Breast epithelium (tissue), 4 donors: ENCODE data around the gene HSP90AB1. TPM values are rescaled to one million over a fixed set of nuclear protein-coding genes. Genes with fewer than 3 reads are reported as not detected.

ENCODE experiments used
- DNase-seq, 2 donors: peaks; one replicate each; pipeline ENCODE4 v3.0.0-alpha.2; 2019; ENCODE audit warnings: low spot score in 2 of 2
- H3K27ac ChIP-seq, 2 donors: fragments of 200-600 bp; sonication (generic) in 1 of 2; one replicate each; pipeline ENCODE4 v1.5.1; 2016 to 2019; ENCODE audit warnings: mild to moderate bottlenecking in 1 of 2
- H3K27me3 ChIP-seq, 2 donors: fragments of 200-600 bp; sonication (generic) in 1 of 2; one replicate each; pipeline versions ENCODE4 v1.5.1 to v1.6.0; 2017 to 2019; ENCODE audit warnings: control low read depth in 1 of 2, mild to moderate bottlenecking in 1 of 2
- H3K36me3 ChIP-seq: fragments of 200-600 bp; one replicate; pipeline ENCODE4 v1.5.1; 2019
- H3K4me1 ChIP-seq, 2 donors: fragments of 200-600 bp; sonication (generic); one replicate each; pipeline ENCODE4 v1.5.1; 2016 to 2019; ENCODE audit warnings: control low read depth in 1 of 2
- H3K4me3 ChIP-seq, 3 donors: fragments of 200-600 bp; sonication (generic); 1 replicate in 2 of 3; 2 replicates in 1 of 3; pipeline ENCODE4 v1.5.1; 2016 to 2019; ENCODE audit warnings: mild to moderate bottlenecking in 3 of 3, moderate library complexity in 2 of 3
- H3K9me3 ChIP-seq, 2 donors: fragments of 200-600 bp; sonication (generic) in 1 of 2; one replicate each; pipeline ENCODE4 v1.5.1; 2016 to 2019; ENCODE audit warnings: control low read depth in 1 of 2
- CTCF ChIP-seq, 3 donors: fragments of 450-650 bp; IDR thresholded peaks; one replicate each; pipeline ENCODE4 v1.5.1; 2016 to 2017; ENCODE audit warnings: antibody characterized with exemption in 3 of 3, mild to moderate bottlenecking in 3 of 3, moderate library complexity in 3 of 3
- POLR2A ChIP-seq: fragments of 450-650 bp; IDR thresholded peaks from one replicate; pipeline ENCODE4 v1.6.1; 2016; ENCODE audit warnings: antibody characterized with exemption, mild to moderate bottlenecking, moderate library complexity
- POLR2AphosphoS5 ChIP-seq, 3 donors: sonication (generic); formaldehyde crosslinking; IDR thresholded peaks; one replicate each; pipeline ENCODE4 v1.6.1; 2017; ENCODE audit warnings: antibody characterized with exemption in 3 of 3
- intact Hi-C: fragments of 100-400 bp; cut with DNase I; formaldehyde crosslinking; loops from one replicate; pipeline ENCODE4 v1.15.1; 2023; ENCODE audit warnings: low total_unique reads
- total RNA-seq, 3 donors: library from RNA; depleted of rRNA; stranded (reverse); fragments of >200 nt; gene quantifications; one replicate each; pipeline ENCODE4 v1.1.0, GENCODE V29; 2016

The HSP90AB1 gene
- total RNA-seq, 3 donors from 2014 or later = 643 to 810 (median 662) TPM

GRCh38 chr6:44221961-44222335 lies 25.0 kb upstream of the HSP90AB1 start:
- TF ChIP-seq POLR2AphosphoS5 (IDR thresholded peaks at IDR 0.05) = no peak
- no peak for TF ChIP-seq CTCF (IDR thresholded peaks at IDR 0.05)
- no peaks in the 10 kb centered on the region for H3K36me3 ChIP-seq
- no peak for DNase-seq
- peaks cover 10 to 40% of the 10 kb centered on the region in 2 donors for H3K4me1 ChIP-seq
- intact Hi-C loops = no loop called here
- peak overlapping the region; percentile 68 to 81 (median 75) for H3K4me3 ChIP-seq
- no peaks in the 10 kb centered on the region for H3K27me3 ChIP-seq
- peak overlapping the region; percentile 98 to 99 for H3K27ac ChIP-seq
- H3K9me3 ChIP-seq = no peaks in the 10 kb centered on the region

GRCh38 chr6:44222486-44223318 lies 24.2 kb upstream of the HSP90AB1 start:
- peak overlapping the region; percentile 68 to 81 (median 75) for H3K4me3 ChIP-seq
- DNase-seq = no peak
- peak overlapping the region; percentile 98 to 99 for H3K27ac ChIP-seq
- no peaks in the 10 kb centered on the region for H3K36me3 ChIP-seq
- TF ChIP-seq POLR2AphosphoS5 (IDR thresholded peaks at IDR 0.05) (peak in 1 of 3 donors; percentile 4), POLR2A (no peak)
- intact Hi-C loops = no loop called here
- H3K4me1 ChIP-seq = peaks cover 8 to 48% of the 10 kb centered on the region in 2 donors
- H3K9me3 ChIP-seq = no peaks in the 10 kb centered on the region
- H3K27me3 ChIP-seq = no peaks in the 10 kb centered on the region

- TF ChIP-seq POLR2A (no peak), CTCF (IDR thresholded peaks at IDR 0.05) (peak in 1 of 3 donors; percentile 15), POLR2AphosphoS5 (IDR thresholded peaks at IDR 0.05) (peak in 1 of 3 donors; percentile 2)
- peak within 1 kb of the TSS; percentile 68 to 81 (median 75) for H3K4me3 ChIP-seq
- no peaks in the 10 kb centered on the region for H3K36me3 ChIP-seq
- peak; percentile 59 to 80 for DNase-seq
- H3K9me3 ChIP-seq = no peaks in the 10 kb centered on the region
- intact Hi-C loops = no loop called here
- H3K4me1 ChIP-seq = peaks cover 14 to 54% of the 10 kb centered on the region in 2 donors
- H3K27me3 ChIP-seq = no peaks in the 10 kb centered on the region
- H3K27ac ChIP-seq = peak within 1 kb of the TSS; percentile 98 to 99
Measured at GRCh38 chr6:44223319-44224028, 23.4 kb upstream of the HSP90AB1 start, which contains the start of gene SLC29A1. SLC29A1 (plus strand) TSS chr6:44223595; CDS start chr6:44227314, 3,719 bp downstream.

GRCh38 chr6:44224029-44224964 lies 22.6 kb upstream of the HSP90AB1 start:
- Histone ChIP-seq H3K4me1 (peaks cover 14 to 54% of the 10 kb centered on the region in 2 donors), H3K27me3 (no peaks in the 10 kb centered on the region), H3K27ac (peak overlapping the region; percentile 98 to 99), H3K4me3 (peak overlapping the region; percentile 68 to 81 (median 75)), H3K9me3 (no peaks in the 10 kb centered on the region), H3K36me3 (no peaks in the 10 kb centered on the region)
- intact Hi-C loops = no loop called here
- no peak for DNase-seq
- TF ChIP-seq CTCF (IDR thresholded peaks at IDR 0.05) = no peak
- no peak for TF ChIP-seq POLR2AphosphoS5 (IDR thresholded peaks at IDR 0.05)
- TF ChIP-seq POLR2A = no peak

DNA sequence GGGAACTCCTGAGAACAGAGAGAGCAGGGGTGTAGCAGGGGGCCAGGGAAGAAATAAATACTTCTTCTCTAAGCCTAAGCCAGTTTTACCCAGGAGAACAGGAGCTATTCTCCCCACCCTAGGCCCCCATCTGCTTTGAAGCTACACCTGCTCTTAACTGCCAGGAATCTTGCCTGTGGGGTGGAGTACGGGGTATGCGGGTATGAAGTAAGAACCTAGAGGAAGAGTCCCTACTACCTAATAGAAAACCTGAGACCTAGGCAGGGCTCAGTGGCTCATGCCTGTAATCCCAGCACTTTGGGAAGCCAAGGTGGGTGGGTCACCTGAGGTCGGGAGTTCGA lies 22.0 kb upstream of the HSP90AB1 start:
- TF ChIP-seq CTCF (IDR thresholded peaks at IDR 0.05) = no peak
- TF ChIP-seq POLR2A = no peak
- TF ChIP-seq POLR2AphosphoS5 (IDR thresholded peaks at IDR 0.05) = no peak
- DNase-seq = no peak
- peaks cover 14 to 50% of the 10 kb centered on the region in 2 donors for H3K4me1 ChIP-seq
- no peaks in the 10 kb centered on the region for H3K27me3 ChIP-seq
- no peaks in the 10 kb centered on the region for H3K36me3 ChIP-seq
- no peaks in the 10 kb centered on the region for H3K9me3 ChIP-seq
- intact Hi-C loops = no loop called here
- H3K27ac ChIP-seq = peak overlapping the region; percentile 98 to 99
- H3K4me3 ChIP-seq = peak overlapping the region in 2 of 3 donors; percentile 75 to 81
